Fibroblast of lung (primary cell): ENCODE data around the gene PEX11G. TPM values are rescaled to one million over a fixed set of nuclear protein-coding genes. Genes with fewer than 3 reads are reported as not detected.

ENCODE experiments used
- DNase-seq, 2 donors: peaks; one replicate each; pipeline versions ENCODE4 v3.0.0 to v3.0.0-alpha.2; 2010; ENCODE audit warnings: low read depth in 2 of 2
- H2AFZ ChIP-seq: 2 replicates; pipeline ENCODE4 v1.5.1; 2012; ENCODE audit warnings: low read length, control low read depth, inconsistent platforms
- H3K27ac ChIP-seq: 2 replicates; pipeline ENCODE4 v1.5.1; 2011; ENCODE audit warnings: low read length, control low read depth; ENCODE audit not compliant: insufficient read depth
- H3K27me3 ChIP-seq: 2 replicates; pipeline ENCODE4 v1.5.1; 2011; ENCODE audit warnings: mild to moderate bottlenecking, low read length; ENCODE audit not compliant: control insufficient read depth, insufficient read depth
- H3K36me3 ChIP-seq: 2 replicates; pipeline ENCODE4 v1.5.1; 2011; ENCODE audit warnings: low read length; ENCODE audit not compliant: control insufficient read depth, insufficient read depth
- H3K4me1 ChIP-seq: 2 replicates; pipeline ENCODE4 v1.5.1; 2011; ENCODE audit warnings: low read length; ENCODE audit not compliant: control insufficient read depth, insufficient read depth; ENCODE audit errors: extremely low read depth
- H3K4me2 ChIP-seq: 2 replicates; pipeline ENCODE4 v1.5.1; 2011; ENCODE audit warnings: low read length, control low read depth; ENCODE audit not compliant: insufficient read depth; ENCODE audit errors: extremely low read depth
- H3K4me3 ChIP-seq, 4 experiments: fragments of 200-600 bp in 1 of 4; sonication (generic) in 1 of 4; replicated peaks in 1 of 4; 2 replicates each; pipeline ENCODE4 v1.5.1; 2011 to 2016; ENCODE audit warnings: low read length in 4 of 4, low read depth in 3 of 4, mild to moderate bottlenecking in 3 of 4, control low read depth in 2 of 4, inconsistent platforms in 1 of 4, mixed read lengths in 1 of 4; ENCODE audit not compliant: insufficient read depth in 1 of 4; ENCODE audit errors: control extremely low read depth in 1 of 4
- H3K79me2 ChIP-seq: 2 replicates; pipeline ENCODE4 v1.5.1; 2012; ENCODE audit warnings: mild to moderate bottlenecking, low read length, inconsistent platforms; ENCODE audit not compliant: control insufficient read depth, insufficient read depth
- H3K9ac ChIP-seq: 2 replicates; pipeline ENCODE4 v1.5.1; 2011; ENCODE audit warnings: mild to moderate bottlenecking, low read length, control low read depth; ENCODE audit not compliant: insufficient read depth
- H3K9me3 ChIP-seq: 2 replicates; pipeline ENCODE4 v1.5.1; 2012; ENCODE audit warnings: low read depth, low read length; ENCODE audit not compliant: control insufficient read depth, insufficient read depth
- H4K20me1 ChIP-seq: 2 replicates; pipeline ENCODE4 v1.5.1; 2011; ENCODE audit warnings: low read length; ENCODE audit not compliant: control insufficient read depth, insufficient read depth; ENCODE audit errors: extremely low read depth
- EZH2 ChIP-seq: IDR thresholded peaks from 2 replicates; pipeline ENCODE4 v1.5.1; 2012; ENCODE audit warnings: low read length, control low read depth, mild to moderate bottlenecking; ENCODE audit errors: missing control alignments
- polyA plus RNA-seq, 2 donors: library from polyadenylated mRNA; depleted of rRNA in 1 of 2; stranded (reverse) in 1 of 2; unstranded in 1 of 2; fragments of >200 nt; gene quantifications; 2 replicates each; pipeline ENCODE4 v1.2.1, GENCODE V29; 2011 to 2012; ENCODE audit warnings: missing spikeins in 1 of 2
- total RNA-seq: library from RNA; depleted of rRNA; stranded (reverse); fragments of >200 nt; gene quantifications from 2 replicates; pipeline ENCODE4 v1.2.1, GENCODE V29; 2014
- TF ChIP-seq, protein P1 (sequence below), 2 donors: IDR thresholded peaks in 1 of 2; conservative IDR thresholded peaks in 1 of 2; 1 replicate in 1 of 2; 2 replicates in 1 of 2; pipeline ENCODE4 v1.5.1; 2011 to 2012; ENCODE audit warnings: low read length in 2 of 2, control low read depth in 1 of 2, inconsistent platforms in 1 of 2, low read depth in 1 of 2, mild to moderate bottlenecking in 1 of 2

Gene PEX11G
- total and polyA plus RNA-seq, 2 donors (not counting 1 experiment from before 2014, with no cell fraction given), result 1.2 to 3.8 TPM

DNA sequence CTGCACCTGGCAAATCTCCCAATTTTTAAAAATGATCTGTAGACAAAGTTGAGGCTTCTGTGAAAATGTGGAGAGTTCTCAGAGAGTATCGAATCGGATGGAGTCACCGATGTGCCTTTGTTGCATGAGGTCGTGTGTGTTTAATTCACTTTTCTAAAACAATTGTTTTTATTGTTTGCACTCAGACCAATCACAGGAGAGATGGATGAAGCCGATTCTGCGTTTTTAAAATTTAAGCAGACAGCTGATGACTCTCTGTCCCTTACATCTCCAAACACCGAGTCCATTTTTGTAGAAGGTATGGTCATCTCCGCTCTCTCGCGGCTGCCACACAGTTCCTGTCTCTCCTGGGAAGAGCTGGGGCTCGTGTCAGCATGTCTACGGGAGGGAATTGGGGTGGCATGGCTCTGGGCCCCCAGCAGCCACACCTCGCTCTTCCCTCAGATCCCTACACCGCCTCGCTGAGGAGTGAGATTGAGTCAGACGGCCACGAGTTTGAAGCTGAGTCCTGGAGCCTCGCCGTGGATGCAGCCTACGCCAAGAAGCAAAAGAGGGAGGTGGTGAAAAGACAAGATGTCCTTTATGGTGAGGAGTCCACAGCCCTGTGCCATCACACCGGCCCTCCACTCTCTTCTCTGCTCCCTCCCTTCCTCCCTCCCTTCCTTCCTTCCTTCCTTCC is 47.2 kb downstream of the PEX11G start:
- H3K36me3 ChIP-seq, result peaks cover 5% of the 10 kb centered on the region
- no peak overlapping the region for H3K27ac ChIP-seq
- no peak overlapping the region for H3K4me2 ChIP-seq
- no peak for TF ChIP-seq EZH2
- TF ChIP-seq, protein P1, sequence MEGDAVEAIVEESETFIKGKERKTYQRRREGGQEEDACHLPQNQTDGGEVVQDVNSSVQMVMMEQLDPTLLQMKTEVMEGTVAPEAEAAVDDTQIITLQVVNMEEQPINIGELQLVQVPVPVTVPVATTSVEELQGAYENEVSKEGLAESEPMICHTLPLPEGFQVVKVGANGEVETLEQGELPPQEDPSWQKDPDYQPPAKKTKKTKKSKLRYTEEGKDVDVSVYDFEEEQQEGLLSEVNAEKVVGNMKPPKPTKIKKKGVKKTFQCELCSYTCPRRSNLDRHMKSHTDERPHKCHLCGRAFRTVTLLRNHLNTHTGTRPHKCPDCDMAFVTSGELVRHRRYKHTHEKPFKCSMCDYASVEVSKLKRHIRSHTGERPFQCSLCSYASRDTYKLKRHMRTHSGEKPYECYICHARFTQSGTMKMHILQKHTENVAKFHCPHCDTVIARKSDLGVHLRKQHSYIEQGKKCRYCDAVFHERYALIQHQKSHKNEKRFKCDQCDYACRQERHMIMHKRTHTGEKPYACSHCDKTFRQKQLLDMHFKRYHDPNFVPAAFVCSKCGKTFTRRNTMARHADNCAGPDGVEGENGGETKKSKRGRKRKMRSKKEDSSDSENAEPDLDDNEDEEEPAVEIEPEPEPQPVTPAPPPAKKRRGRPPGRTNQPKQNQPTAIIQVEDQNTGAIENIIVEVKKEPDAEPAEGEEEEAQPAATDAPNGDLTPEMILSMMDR (conservative IDR thresholded peaks at IDR 0.05 in 1 of 2, IDR thresholded peaks at IDR 0.05 in 1 of 2; ENCODE audit: low read depth in 1 of 2, low read length in 2 of 2), result no peak
- no peak overlapping the region for H2AFZ ChIP-seq
- no peak overlapping the region for H3K9ac ChIP-seq
- H3K4me1 ChIP-seq, result no peaks in the 10 kb centered on the region
- no peak overlapping the region for H3K4me3 ChIP-seq
- no peaks in the 10 kb centered on the region for H3K79me2 ChIP-seq
- DNase-seq, result no peak
- H3K9me3 ChIP-seq, result no peaks in the 10 kb centered on the region
- H3K27me3 ChIP-seq, result no peaks in the 10 kb centered on the region
- no peaks in the 10 kb centered on the region for H4K20me1 ChIP-seq

DNA sequence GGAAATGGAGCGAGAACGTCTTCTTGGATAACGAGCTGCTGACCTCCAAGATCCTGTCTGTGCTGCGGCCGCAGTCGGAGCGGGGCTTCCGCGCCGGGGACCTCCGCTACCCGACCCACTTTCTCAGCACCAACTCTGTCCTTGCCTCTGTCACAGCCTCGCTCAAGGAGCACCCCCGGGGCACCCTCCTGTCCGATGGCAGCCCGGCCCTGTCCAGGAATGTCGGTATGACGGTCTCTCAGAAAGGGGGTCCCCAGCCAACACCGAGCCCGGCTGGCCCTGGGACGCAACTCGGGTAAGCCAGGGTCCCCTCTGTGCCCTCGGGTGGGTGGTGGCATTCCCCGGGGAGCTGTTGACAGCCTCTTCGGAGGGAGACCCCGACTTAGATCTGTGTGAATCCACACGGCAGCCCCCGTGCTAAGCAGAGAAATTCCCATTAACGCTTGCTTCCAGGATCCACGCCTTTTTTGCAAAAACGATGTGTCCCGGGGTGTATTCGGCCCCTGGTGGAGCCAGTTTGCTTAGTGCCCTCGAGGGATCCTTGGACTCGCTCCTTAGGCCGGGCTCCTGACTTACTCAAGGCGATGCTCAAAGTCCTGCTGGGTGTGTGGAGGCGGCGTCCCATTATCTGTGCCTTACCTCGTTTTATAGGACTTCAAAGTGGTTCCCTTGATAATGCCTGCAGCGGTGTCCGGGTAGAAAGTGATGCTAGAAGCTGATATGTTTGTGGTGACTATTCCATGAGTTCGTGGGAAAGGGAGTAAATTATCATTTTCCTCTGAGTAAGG is 48.5 kb downstream of the PEX11G start:
- Histone ChIP-seq H3K9me3 (no peaks in the 10 kb centered on the region), H3K4me3 (no peak overlapping the region)

DNA sequence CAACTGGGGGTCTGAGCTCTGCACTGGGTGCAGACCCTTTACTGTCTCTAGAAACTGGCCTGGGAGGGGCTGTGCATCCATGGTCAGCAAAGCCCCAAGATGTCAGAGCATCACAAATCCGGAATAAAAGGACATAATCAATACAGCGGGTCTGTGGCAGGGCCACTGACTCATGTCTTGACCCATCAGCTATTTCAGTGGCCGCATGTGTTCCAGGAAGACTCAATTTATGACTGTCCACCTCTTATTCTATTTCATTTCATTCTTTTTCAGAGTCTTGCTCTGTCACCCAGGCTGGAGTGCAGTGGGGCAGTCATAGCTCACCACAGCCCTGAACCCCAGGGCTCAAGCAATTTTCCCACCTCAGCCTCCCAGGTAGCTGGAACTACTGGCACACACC is 53.2 kb downstream of the PEX11G start:
- no peak overlapping the region for H3K9ac ChIP-seq
- no peak overlapping the region for H2AFZ ChIP-seq
- H4K20me1 ChIP-seq, result no peaks in the 10 kb centered on the region
- no peaks in the 10 kb centered on the region for H3K4me1 ChIP-seq
- H3K79me2 ChIP-seq, result no peaks in the 10 kb centered on the region
- H3K9me3 ChIP-seq, result no peaks in the 10 kb centered on the region
- no peak for DNase-seq
- no peak overlapping the region for H3K27ac ChIP-seq
- no peak overlapping the region for H3K4me3 ChIP-seq
- no peak for TF ChIP-seq EZH2
- TF ChIP-seq, protein P1 (conservative IDR thresholded peaks at IDR 0.05 in 1 of 2, IDR thresholded peaks at IDR 0.05 in 1 of 2; ENCODE audit: low read depth in 1 of 2, low read length in 2 of 2), result no peak
- no peaks in the 10 kb centered on the region for H3K27me3 ChIP-seq
- no peak overlapping the region for H3K4me2 ChIP-seq
- H3K36me3 ChIP-seq, result no peaks in the 10 kb centered on the region

More for the DNA sequence above, 48.5 kb downstream of the PEX11G start:
- DNase-seq, result no peak
- H3K9ac ChIP-seq, result no peak overlapping the region
- H3K27me3 ChIP-seq, result no peaks in the 10 kb centered on the region
- no peak overlapping the region for H3K27ac ChIP-seq
- H2AFZ ChIP-seq, result no peak overlapping the region
- H3K4me2 ChIP-seq, result no peak overlapping the region
- H3K4me1 ChIP-seq, result no peaks in the 10 kb centered on the region
- H3K79me2 ChIP-seq, result no peaks in the 10 kb centered on the region
- H4K20me1 ChIP-seq, result no peaks in the 10 kb centered on the region
- peaks cover 5% of the 10 kb centered on the region for H3K36me3 ChIP-seq
- no peak for TF ChIP-seq EZH2
- TF ChIP-seq, protein P1 (conservative IDR thresholded peaks at IDR 0.05 in 1 of 2, IDR thresholded peaks at IDR 0.05 in 1 of 2; ENCODE audit: low read depth in 1 of 2, low read length in 2 of 2), result no peak
